Osteoblast (primary cell): Measurements from ENCODE around the gene BRD3OS. TPM values are rescaled to one million over a fixed set of nuclear protein-coding genes. Genes with fewer than 3 reads are reported as not detected.

Source experiments
- DNase-seq: peaks from one replicate; pipeline ENCODE4 v3.0.0; 2011; ENCODE audit warnings: low spot score, mixed read lengths; ENCODE audit not compliant: insufficient read length; ENCODE audit errors: missing footprints
- H2AFZ ChIP-seq: 2 replicates; pipeline ENCODE4 v1.6.0; 2011; ENCODE audit warnings: mild to moderate bottlenecking, low read length
- H3K27ac ChIP-seq: 2 replicates; pipeline ENCODE4 v1.5.1; 2011; ENCODE audit warnings: mild to moderate bottlenecking, low read depth, low read length, moderate library complexity
- H3K27me3 ChIP-seq: 2 replicates; pipeline ENCODE4 v1.6.0; 2012; ENCODE audit warnings: mild to moderate bottlenecking, control low read depth, inconsistent platforms, low read length, moderate library complexity; ENCODE audit not compliant: insufficient read depth
- H3K36me3 ChIP-seq: 2 replicates; pipeline ENCODE4 v1.5.1; 2011; ENCODE audit warnings: mild to moderate bottlenecking, low read length, control low read depth, moderate library complexity; ENCODE audit not compliant: insufficient read depth
- H3K4me1 ChIP-seq: 2 replicates; pipeline ENCODE4 v1.5.1; 2011; ENCODE audit warnings: mild to moderate bottlenecking, low read length, control low read depth, moderate library complexity; ENCODE audit not compliant: insufficient read depth
- H3K4me2 ChIP-seq: 2 replicates; pipeline ENCODE4 v1.6.0; 2011; ENCODE audit warnings: mild to moderate bottlenecking, low read length; ENCODE audit not compliant: insufficient read depth
- H3K4me3 ChIP-seq: fragments of 200-600 bp; sonication (generic); 3 replicates; pipeline ENCODE4 v1.5.1; 2012; ENCODE audit warnings: mild to moderate bottlenecking, low read length, inconsistent platforms; ENCODE audit not compliant: insufficient read depth
- H3K79me2 ChIP-seq: 2 replicates; pipeline ENCODE4 v1.6.0; 2012; ENCODE audit warnings: mild to moderate bottlenecking, low read length, control low read depth, inconsistent platforms; ENCODE audit not compliant: insufficient read depth
- H3K9me3 ChIP-seq: 2 replicates; pipeline ENCODE4 v1.5.1; 2011; ENCODE audit warnings: low read depth, low read length, control low read depth
- H4K20me1 ChIP-seq: 2 replicates; pipeline ENCODE4 v1.6.0; 2012; ENCODE audit warnings: mild to moderate bottlenecking, low read length, control low read depth; ENCODE audit not compliant: insufficient read depth
- CTCF ChIP-seq: IDR thresholded peaks from 2 replicates; pipeline ENCODE4 v1.5.1; 2011; ENCODE audit warnings: mild to moderate bottlenecking, low read depth, low read length, moderate library complexity; ENCODE audit errors: extremely low read depth
- total RNA-seq: library from RNA; depleted of rRNA; stranded (reverse); fragments of >200 nt; gene quantifications from 2 replicates; pipeline ENCODE4 v1.2.3, GENCODE V29; 2012

Gene BRD3OS
- total RNA-seq, 1 donor: 26.1 TPM

- H3K4me2 ChIP-seq: no peak overlapping the region
- H3K79me2 ChIP-seq: peaks cover 97% of the 10 kb centered on the region
- peaks cover 42% of the 10 kb centered on the region for H3K4me1 ChIP-seq
- no peak overlapping the region for H3K4me3 ChIP-seq
- peak; percentile 66 for DNase-seq
- no peaks in the 10 kb centered on the region for H3K36me3 ChIP-seq
- H4K20me1 ChIP-seq: peaks cover 73% of the 10 kb centered on the region
- no peaks in the 10 kb centered on the region for H3K27me3 ChIP-seq
- no peak overlapping the region for H3K27ac ChIP-seq
- no peak overlapping the region for H2AFZ ChIP-seq
- H3K9me3 ChIP-seq: no peaks in the 10 kb centered on the region
- TF ChIP-seq CTCF: no peak
These were observed 35.9 kb downstream of the BRD3OS start for GRCh38 chr9:134061019-134061687.

- TF ChIP-seq CTCF: no peak
- peak; percentile 50 for DNase-seq
- Histone ChIP-seq H3K27ac (no peak overlapping the region), H3K4me3 (no peak overlapping the region), H3K36me3 (no peaks in the 10 kb centered on the region), H4K20me1 (peaks cover 68% of the 10 kb centered on the region), H3K4me2 (no peak overlapping the region), H3K4me1 (peaks cover 43% of the 10 kb centered on the region), H3K27me3 (no peaks in the 10 kb centered on the region), H2AFZ (no peak overlapping the region), H3K79me2 (peaks cover 97% of the 10 kb centered on the region), H3K9me3 (no peaks in the 10 kb centered on the region)
These were observed 36.5 kb downstream of the BRD3OS start for GRCh38 chr9:134061688-134062371.

GRCh38 chr9:134062461-134063087 lies 37.3 kb downstream of the BRD3OS start:
- H4K20me1 ChIP-seq: peaks cover 60% of the 10 kb centered on the region
- H3K4me3 ChIP-seq: no peak overlapping the region
- no peak for TF ChIP-seq CTCF
- H3K4me2 ChIP-seq: no peak overlapping the region
- no peak overlapping the region for H3K27ac ChIP-seq
- H3K9me3 ChIP-seq: no peaks in the 10 kb centered on the region
- H3K79me2 ChIP-seq: peaks cover 93% of the 10 kb centered on the region
- no peaks in the 10 kb centered on the region for H3K27me3 ChIP-seq
- peaks cover 43% of the 10 kb centered on the region for H3K4me1 ChIP-seq
- H2AFZ ChIP-seq: no peak overlapping the region
- peak; percentile 58 for DNase-seq
- no peaks in the 10 kb centered on the region for H3K36me3 ChIP-seq

- peak; percentile 68 for DNase-seq
- Histone ChIP-seq H3K27ac (no peak overlapping the region), H3K36me3 (no peaks in the 10 kb centered on the region), H3K4me3 (no peak overlapping the region), H3K79me2 (peaks cover 88% of the 10 kb centered on the region), H3K4me2 (no peak overlapping the region), H3K4me1 (peaks cover 42% of the 10 kb centered on the region), H3K27me3 (no peaks in the 10 kb centered on the region), H3K9me3 (no peaks in the 10 kb centered on the region), H2AFZ (no peak overlapping the region), H4K20me1 (peaks cover 59% of the 10 kb centered on the region)
- no peak for TF ChIP-seq CTCF
These were observed 37.8 kb downstream of the BRD3OS start for GRCh38 chr9:134063088-134063570.
